ENCODE results near the gene ZNF503.

ZNF503 gene

DNA sequence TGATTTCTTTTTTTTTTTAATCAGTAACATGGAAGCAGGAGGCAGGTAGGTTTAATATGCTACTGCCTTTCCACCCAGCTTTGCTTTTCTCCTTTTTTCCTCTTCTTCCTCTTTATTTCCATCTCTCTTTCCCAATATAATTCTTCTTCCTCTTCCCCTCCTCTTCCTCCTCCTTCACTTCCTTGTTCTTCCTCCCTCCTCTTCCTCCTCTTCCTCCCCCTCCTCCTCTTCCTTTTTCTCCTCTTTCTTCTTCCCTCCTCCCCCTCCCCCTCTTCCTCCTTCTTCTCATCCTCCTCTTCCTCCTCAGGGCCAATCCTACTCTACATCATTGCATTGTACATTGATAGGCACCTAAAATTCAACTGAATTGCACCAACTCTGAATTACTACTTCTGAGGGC is 11.4 kb downstream of the ZNF503 start:
- no peak for DNase-seq (ENCODE audit: low spot score)
- peaks cover 0 to 4% of the 10 kb centered on the region in 2 donors for H3K4me1 ChIP-seq (ENCODE audit: control insufficient read depth in 2 of 2, insufficient read depth in 1 of 2, low read depth in 1 of 2, low read length in 2 of 2)
- no peaks in the 10 kb centered on the region for H3K79me1 ChIP-seq (ENCODE audit: low read depth, low read length)
- H3K4ac ChIP-seq (ENCODE audit: low read length): no peak overlapping the region
- H2BK15ac ChIP-seq (ENCODE audit: low read length): no peak overlapping the region
- no peak overlapping the region for H4K91ac ChIP-seq (ENCODE audit: low read depth, low read length, poor library complexity)
- H3K4me3 ChIP-seq (ENCODE audit: low read length in 2 of 2): no peak overlapping the region
- no peak overlapping the region for H4K8ac ChIP-seq (ENCODE audit: low read depth, low read length)
- no peak overlapping the region for H2BK12ac ChIP-seq (ENCODE audit: low read length)
- H2AK5ac ChIP-seq (ENCODE audit: low read depth, low read length): no peak overlapping the region
- H2BK120ac ChIP-seq (ENCODE audit: low read depth, low read length): no peak overlapping the region
- no peak overlapping the region for H3K23ac ChIP-seq (ENCODE audit: low read depth, low read length, poor library complexity)
- H2AFZ ChIP-seq (ENCODE audit: low read length): no peak overlapping the region
- no peak overlapping the region for H3K18ac ChIP-seq (ENCODE audit: low read length)
- no peaks in the 10 kb centered on the region for H3K36me3 ChIP-seq (replicated peaks in 1 of 2; ENCODE audit: control insufficient read depth in 2 of 2, insufficient read depth in 2 of 2, low read length in 2 of 2)
- no peak overlapping the region for H3K27ac ChIP-seq (replicated peaks; ENCODE audit: low read length)
- H3K14ac ChIP-seq (ENCODE audit: low read length): no peak overlapping the region
- H3K4me2 ChIP-seq (ENCODE audit: insufficient read depth, low read length, poor library complexity, severe bottlenecking): no peak overlapping the region
- no peak overlapping the region for H3K9ac ChIP-seq (ENCODE audit: low read depth, low read length, poor library complexity)
- H3K27me3 ChIP-seq (ENCODE audit: control insufficient read depth in 3 of 3, insufficient read depth in 3 of 3, low read depth in 1 of 3, low read length in 3 of 3): peaks cover 0 to 11% (median 0%) of the 10 kb centered on the region in 3 experiments
- no peak overlapping the region for H2BK5ac ChIP-seq (ENCODE audit: low read length)
- no peaks in the 10 kb centered on the region for H3K9me3 ChIP-seq (replicated peaks in 1 of 2; ENCODE audit: control insufficient read depth in 2 of 2, insufficient read depth in 1 of 2, low read depth in 1 of 2, low read length in 2 of 2)

DNA sequence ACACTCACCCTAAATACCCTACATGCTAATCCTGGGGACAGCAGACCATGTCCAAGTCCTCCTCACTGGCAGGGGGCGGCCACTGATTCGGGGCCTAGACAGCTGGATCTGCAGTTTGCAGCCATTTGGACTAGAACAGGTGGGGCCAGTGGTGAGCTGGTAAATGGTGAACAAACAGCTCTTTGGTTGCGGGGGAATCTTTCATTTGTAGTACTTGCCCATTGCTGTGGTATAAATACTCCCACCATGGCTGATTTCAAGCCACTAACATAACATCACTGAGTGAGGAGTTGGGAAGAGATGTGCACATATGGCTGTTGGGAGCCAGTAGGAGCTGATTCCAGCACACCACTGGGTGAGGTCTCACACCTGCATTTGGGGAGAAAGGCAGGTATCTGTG is 13.5 kb downstream of the ZNF503 start:
- H3K4ac ChIP-seq (ENCODE audit: low read length): no peak overlapping the region
- no peak overlapping the region for H2BK120ac ChIP-seq (ENCODE audit: low read depth, low read length)
- H4K91ac ChIP-seq (ENCODE audit: low read depth, low read length, poor library complexity): no peak overlapping the region
- no CpG with 5 or more reads among the region's 3 CpGs for whole genome bisulfite sequencing, 2 donors (ENCODE audit: extremely low coverage in 2 of 2, insufficient read length in 2 of 2, insufficient replicate concordance in 1 of 2)
- no peak overlapping the region for H4K8ac ChIP-seq (ENCODE audit: low read depth, low read length)
- H2BK15ac ChIP-seq (ENCODE audit: low read length): no peak overlapping the region
- no peak overlapping the region for H2BK5ac ChIP-seq (ENCODE audit: low read length)
- no peak overlapping the region for H3K14ac ChIP-seq (ENCODE audit: low read length)
- H3K79me1 ChIP-seq (ENCODE audit: low read depth, low read length): no peaks in the 10 kb centered on the region
- H3K4me3 ChIP-seq (ENCODE audit: low read length in 2 of 2): no peak overlapping the region
- H3K27ac ChIP-seq (replicated peaks; ENCODE audit: low read length): no peak overlapping the region
- H3K9me3 ChIP-seq (replicated peaks in 1 of 2; ENCODE audit: control insufficient read depth in 2 of 2, insufficient read depth in 1 of 2, low read depth in 1 of 2, low read length in 2 of 2): no peaks in the 10 kb centered on the region
- no peaks in the 10 kb centered on the region for H3K27me3 ChIP-seq (ENCODE audit: control insufficient read depth in 3 of 3, insufficient read depth in 3 of 3, low read depth in 1 of 3, low read length in 3 of 3)
- H2AK5ac ChIP-seq (ENCODE audit: low read depth, low read length): no peak overlapping the region
- H2AFZ ChIP-seq (ENCODE audit: low read length): no peak overlapping the region
- DNase-seq (ENCODE audit: low spot score): no peak
- no peak overlapping the region for H3K23ac ChIP-seq (ENCODE audit: low read depth, low read length, poor library complexity)
- H3K9ac ChIP-seq (ENCODE audit: low read depth, low read length, poor library complexity): no peak overlapping the region
- H2BK12ac ChIP-seq (ENCODE audit: low read length): no peak overlapping the region
- H3K4me1 ChIP-seq (ENCODE audit: control insufficient read depth in 2 of 2, insufficient read depth in 1 of 2, low read depth in 1 of 2, low read length in 2 of 2): no peaks in the 10 kb centered on the region
- no peak overlapping the region for H3K4me2 ChIP-seq (ENCODE audit: insufficient read depth, low read length, poor library complexity, severe bottlenecking)
- no peaks in the 10 kb centered on the region for H3K36me3 ChIP-seq (replicated peaks in 1 of 2; ENCODE audit: control insufficient read depth in 2 of 2, insufficient read depth in 2 of 2, low read length in 2 of 2)
- no peak overlapping the region for H3K18ac ChIP-seq (ENCODE audit: low read length)

GRCh38 chr10:75386128-75386527 is 15.4 kb downstream of the ZNF503 start:
- no peak overlapping the region for H3K4me2 ChIP-seq (ENCODE audit: insufficient read depth, low read length, poor library complexity, severe bottlenecking)
- H2BK15ac ChIP-seq (ENCODE audit: low read length): no peak overlapping the region
- H3K4ac ChIP-seq (ENCODE audit: low read length): no peak overlapping the region
- no peak overlapping the region for H3K27ac ChIP-seq (replicated peaks; ENCODE audit: low read length)
- H2BK5ac ChIP-seq (ENCODE audit: low read length): no peak overlapping the region
- no peak overlapping the region for H2AFZ ChIP-seq (ENCODE audit: low read length)
- no peaks in the 10 kb centered on the region for H3K36me3 ChIP-seq (replicated peaks in 1 of 2; ENCODE audit: control insufficient read depth in 2 of 2, insufficient read depth in 2 of 2, low read length in 2 of 2)
- WGBS, 2 donors (ENCODE audit: extremely low coverage in 2 of 2, insufficient read length in 2 of 2, insufficient replicate concordance in 1 of 2): no CpG with 5 or more reads among the region's 3 CpGs
- no peak overlapping the region for H3K9ac ChIP-seq (ENCODE audit: low read depth, low read length, poor library complexity)
- peaks cover 0 to 5% (median 0%) of the 10 kb centered on the region in 3 experiments for H3K27me3 ChIP-seq (ENCODE audit: control insufficient read depth in 3 of 3, insufficient read depth in 3 of 3, low read depth in 1 of 3, low read length in 3 of 3)
- H3K23ac ChIP-seq (ENCODE audit: low read depth, low read length, poor library complexity): no peak overlapping the region
- no peaks in the 10 kb centered on the region for H3K9me3 ChIP-seq (replicated peaks in 1 of 2; ENCODE audit: control insufficient read depth in 2 of 2, insufficient read depth in 1 of 2, low read depth in 1 of 2, low read length in 2 of 2)
- H2BK120ac ChIP-seq (ENCODE audit: low read depth, low read length): no peak overlapping the region
- H4K91ac ChIP-seq (ENCODE audit: low read depth, low read length, poor library complexity): no peak overlapping the region
- H3K79me1 ChIP-seq (ENCODE audit: low read depth, low read length): no peaks in the 10 kb centered on the region
- no peak overlapping the region for H2BK12ac ChIP-seq (ENCODE audit: low read length)
- no peaks in the 10 kb centered on the region for H3K4me1 ChIP-seq (ENCODE audit: control insufficient read depth in 2 of 2, insufficient read depth in 1 of 2, low read depth in 1 of 2, low read length in 2 of 2)
- no peak overlapping the region for H2AK5ac ChIP-seq (ENCODE audit: low read depth, low read length)
- no peak for DNase-seq (ENCODE audit: low spot score)
- no peak overlapping the region for H3K14ac ChIP-seq (ENCODE audit: low read length)
- H3K4me3 ChIP-seq (ENCODE audit: low read length in 2 of 2): no peak overlapping the region
- no peak overlapping the region for H3K18ac ChIP-seq (ENCODE audit: low read length)
- no peak overlapping the region for H4K8ac ChIP-seq (ENCODE audit: low read depth, low read length)

DNA sequence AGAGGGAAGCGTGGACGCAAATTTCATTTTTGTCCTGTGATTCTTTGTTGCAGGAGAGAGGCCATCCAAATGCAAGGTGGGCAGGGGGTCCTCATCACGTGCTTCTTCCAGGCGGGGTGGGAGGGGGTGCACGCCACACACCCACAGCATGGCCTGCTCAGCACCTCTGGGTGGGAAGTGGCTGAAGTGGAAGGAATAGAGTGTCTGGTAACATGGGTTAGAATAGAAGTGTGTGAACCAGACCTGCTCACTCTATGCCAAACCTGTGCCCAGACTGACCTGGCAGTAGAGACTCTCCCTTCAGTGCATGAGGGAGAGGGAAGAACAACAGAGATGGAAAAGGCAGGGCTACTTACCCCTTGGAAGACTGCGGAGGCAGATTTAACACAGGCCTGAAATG is 21.7 kb downstream of the ZNF503 start:
- Histone ChIP-seq H3K9ac (ENCODE audit: low read depth, low read length, poor library complexity) (no peak overlapping the region), H2AK5ac (ENCODE audit: low read depth, low read length) (no peak overlapping the region), H3K79me1 (ENCODE audit: low read depth, low read length) (no peaks in the 10 kb centered on the region), H3K27me3 (ENCODE audit: control insufficient read depth in 3 of 3, insufficient read depth in 3 of 3, low read depth in 1 of 3, low read length in 3 of 3) (peaks cover 0 to 5% (median 0%) of the 10 kb centered on the region in 3 experiments), H3K14ac (ENCODE audit: low read length) (peak overlapping the region; percentile 26), H3K9me3 (replicated peaks in 1 of 2; ENCODE audit: control insufficient read depth in 2 of 2, insufficient read depth in 1 of 2, low read depth in 1 of 2, low read length in 2 of 2) (no peaks in the 10 kb centered on the region), H3K36me3 (replicated peaks in 1 of 2; ENCODE audit: control insufficient read depth in 2 of 2, insufficient read depth in 2 of 2, low read length in 2 of 2) (no peaks in the 10 kb centered on the region), H3K4me2 (ENCODE audit: insufficient read depth, low read length, poor library complexity, severe bottlenecking) (no peak overlapping the region), H3K23ac (ENCODE audit: low read depth, low read length, poor library complexity) (no peak overlapping the region), H3K4me1 (ENCODE audit: control insufficient read depth in 2 of 2, insufficient read depth in 1 of 2, low read depth in 1 of 2, low read length in 2 of 2) (peaks cover 0 to 6% of the 10 kb centered on the region in 2 donors), H3K27ac (replicated peaks; ENCODE audit: low read length) (no peak overlapping the region), H2AFZ (ENCODE audit: low read length) (no peak overlapping the region), H2BK15ac (ENCODE audit: low read length) (no peak overlapping the region), H2BK12ac (ENCODE audit: low read length) (no peak overlapping the region), H3K4ac (ENCODE audit: low read length) (no peak overlapping the region), H4K91ac (ENCODE audit: low read depth, low read length, poor library complexity) (peak overlapping the region; percentile 74), H3K18ac (ENCODE audit: low read length) (peak overlapping the region; percentile 33), H2BK120ac (ENCODE audit: low read depth, low read length) (no peak overlapping the region), H2BK5ac (ENCODE audit: low read length) (no peak overlapping the region), H4K8ac (ENCODE audit: low read depth, low read length) (no peak overlapping the region), H3K4me3 (ENCODE audit: low read length in 2 of 2) (no peak overlapping the region)
- no CpG with 5 or more reads among the region's 6 CpGs for WGBS, 2 donors (ENCODE audit: extremely low coverage in 2 of 2, insufficient read length in 2 of 2, insufficient replicate concordance in 1 of 2)
- DNase-seq (ENCODE audit: low spot score): no peak
